Fibroblast of the aortic adventitia (primary cell): ENCODE data around the gene RPS6KB2. TPM values are rescaled to one million over a fixed set of nuclear protein-coding genes. Genes with fewer than 3 reads are reported as not detected.

Experiments used
- DNase-seq: peaks from one replicate; pipeline ENCODE4 v3.0.0-alpha.2; 2010; ENCODE audit warnings: low read depth
- H3K4me3 ChIP-seq: 2 replicates; pipeline ENCODE4 v1.5.1; 2011; ENCODE audit warnings: low read depth, mild to moderate bottlenecking, control low read depth, low read length, moderate library complexity
- total RNA-seq: library from RNA; depleted of rRNA; stranded (reverse); fragments of >200 nt; gene quantifications from 2 replicates; pipeline ENCODE4 v1.2.3, GENCODE V29; 2012; ENCODE audit warnings: low replicate concordance
- TF ChIP-seq, protein P1 (sequence below): IDR thresholded peaks from 2 replicates; pipeline ENCODE4 v1.5.1; 2011; ENCODE audit warnings: mild to moderate bottlenecking, low read length, control low read depth, inconsistent platforms; ENCODE audit not compliant: insufficient read depth

Gene RPS6KB2
- 19.7 and 35.6 TPM in 2 replicates for total RNA-seq

DNA sequence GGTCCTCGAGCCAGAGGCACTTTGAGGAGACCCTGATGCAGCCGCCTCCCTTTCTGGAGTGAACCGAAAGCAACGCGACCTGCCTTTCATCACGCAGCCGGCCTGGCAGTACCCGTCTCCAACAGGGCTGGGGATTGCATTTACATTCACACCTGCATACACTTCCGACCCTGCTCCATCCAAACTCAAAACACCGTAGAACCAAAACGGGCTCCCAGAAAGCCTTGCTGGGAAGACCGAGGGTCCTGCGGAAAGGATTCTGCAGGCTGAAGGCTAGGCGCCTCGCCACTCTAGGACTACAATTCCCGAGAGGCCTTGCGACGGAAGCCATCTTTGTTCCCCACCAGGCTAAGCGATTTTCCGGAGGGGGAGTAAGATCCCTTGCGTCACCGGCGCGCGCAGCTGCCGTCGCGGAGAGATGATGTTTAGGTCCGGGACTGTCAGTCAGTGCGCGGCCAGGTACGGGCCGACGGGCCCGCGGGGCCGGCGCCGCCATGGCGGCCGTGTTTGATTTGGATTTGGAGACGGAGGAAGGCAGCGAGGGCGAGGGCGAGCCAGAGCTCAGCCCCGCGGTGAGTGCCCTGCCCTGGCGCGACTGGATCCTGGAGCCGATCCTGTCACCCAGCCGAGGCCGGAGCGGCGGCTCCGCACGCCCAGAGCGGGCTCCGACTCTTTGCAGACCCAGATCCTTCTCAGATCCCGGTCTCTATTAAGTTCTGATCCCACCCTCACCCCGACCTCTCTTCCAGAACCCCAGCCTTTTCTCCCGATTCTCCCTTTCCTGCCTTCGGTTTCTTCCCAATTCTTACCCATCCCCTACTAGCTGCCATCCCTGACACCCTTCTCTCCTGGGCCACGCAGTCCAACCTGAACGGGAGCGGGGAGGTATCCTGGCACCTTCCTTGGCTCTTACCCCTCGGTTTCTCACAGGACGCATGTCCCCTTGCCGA, at the start of gene RPS6KB2:
TSS of gene RPS6KB2 (plus strand) at position 443 of the 950 bp plus-strand sequence. CDS start at position 495, 52 bp downstream.
- TF ChIP-seq, protein P1, sequence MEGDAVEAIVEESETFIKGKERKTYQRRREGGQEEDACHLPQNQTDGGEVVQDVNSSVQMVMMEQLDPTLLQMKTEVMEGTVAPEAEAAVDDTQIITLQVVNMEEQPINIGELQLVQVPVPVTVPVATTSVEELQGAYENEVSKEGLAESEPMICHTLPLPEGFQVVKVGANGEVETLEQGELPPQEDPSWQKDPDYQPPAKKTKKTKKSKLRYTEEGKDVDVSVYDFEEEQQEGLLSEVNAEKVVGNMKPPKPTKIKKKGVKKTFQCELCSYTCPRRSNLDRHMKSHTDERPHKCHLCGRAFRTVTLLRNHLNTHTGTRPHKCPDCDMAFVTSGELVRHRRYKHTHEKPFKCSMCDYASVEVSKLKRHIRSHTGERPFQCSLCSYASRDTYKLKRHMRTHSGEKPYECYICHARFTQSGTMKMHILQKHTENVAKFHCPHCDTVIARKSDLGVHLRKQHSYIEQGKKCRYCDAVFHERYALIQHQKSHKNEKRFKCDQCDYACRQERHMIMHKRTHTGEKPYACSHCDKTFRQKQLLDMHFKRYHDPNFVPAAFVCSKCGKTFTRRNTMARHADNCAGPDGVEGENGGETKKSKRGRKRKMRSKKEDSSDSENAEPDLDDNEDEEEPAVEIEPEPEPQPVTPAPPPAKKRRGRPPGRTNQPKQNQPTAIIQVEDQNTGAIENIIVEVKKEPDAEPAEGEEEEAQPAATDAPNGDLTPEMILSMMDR, result no peak
- peak within 1 kb of the TSS; percentile 95 for H3K4me3 ChIP-seq
- peak; percentile 97 for DNase-seq

DNA sequence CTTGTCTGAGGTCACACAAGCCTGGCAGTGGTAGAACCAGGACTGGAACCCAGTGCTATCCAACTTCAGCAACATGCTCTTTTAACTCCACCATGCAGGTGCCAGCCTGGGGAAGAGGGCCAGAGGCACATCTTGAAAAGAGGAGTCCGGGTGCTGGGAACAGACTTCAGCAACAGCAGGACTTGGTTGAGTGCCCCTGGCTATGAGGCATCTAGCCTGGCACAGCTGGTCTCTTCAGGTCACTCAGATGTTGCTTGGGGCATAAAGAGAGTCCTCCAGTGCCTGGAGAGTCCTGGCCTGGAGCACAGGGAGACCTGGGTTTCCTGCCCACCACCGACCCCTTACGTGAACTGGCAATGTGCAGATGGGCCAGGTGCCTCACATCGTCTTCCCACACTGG, 49.8 kb upstream of the RPS6KB2 start:
- no peak for DNase-seq
- TF ChIP-seq, protein P1, result no peak
- H3K4me3 ChIP-seq, result no peak overlapping the region

DNA sequence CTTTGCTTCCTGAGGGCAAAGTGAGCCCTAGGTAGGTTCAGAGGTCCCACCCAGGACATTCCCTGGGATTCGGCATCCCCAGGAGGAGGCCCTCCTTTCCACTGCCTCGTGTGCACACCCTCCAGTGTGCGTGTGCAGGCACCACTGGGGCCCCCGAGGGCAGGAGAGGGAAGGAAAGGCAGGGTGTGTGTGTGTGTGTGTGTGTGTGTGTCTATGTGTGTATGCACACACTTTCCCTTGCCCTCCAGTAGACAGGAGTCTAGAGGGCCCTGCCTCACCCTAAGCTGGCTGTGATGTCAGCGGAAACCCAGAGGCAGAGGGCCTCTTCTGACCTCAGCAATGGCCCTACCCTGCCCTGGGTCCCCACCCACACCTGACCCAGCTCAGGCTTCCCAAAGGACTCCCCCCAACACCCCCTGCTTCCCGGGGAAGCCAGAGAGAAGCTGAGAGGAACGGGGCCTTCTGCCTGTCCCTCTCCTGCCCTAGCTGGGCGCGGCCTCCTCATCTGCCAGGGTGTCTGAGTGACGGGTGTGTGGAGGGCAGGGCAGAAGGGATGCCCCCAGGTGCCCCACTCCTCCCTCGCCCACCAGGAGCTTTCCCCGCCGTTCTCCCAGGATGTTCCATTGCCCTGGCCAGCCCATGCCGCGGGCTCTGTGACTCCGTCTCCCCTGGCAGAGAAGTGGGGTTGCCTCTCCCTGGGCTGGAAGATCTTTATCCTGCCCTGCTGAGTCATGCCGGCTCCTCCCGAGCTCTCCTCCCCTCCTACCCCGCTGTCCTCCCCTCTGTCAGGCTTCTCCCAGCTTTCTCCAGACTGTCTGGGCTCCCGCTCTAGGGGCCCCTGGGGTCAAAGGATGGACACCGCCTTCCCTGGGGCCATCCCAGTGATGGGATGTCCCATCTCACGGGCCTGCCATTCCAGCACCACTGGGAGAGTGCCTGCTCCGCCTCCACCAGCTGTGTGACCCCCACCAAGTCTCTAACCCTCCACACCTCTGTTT, 48.9 kb upstream of the RPS6KB2 start:
- H3K4me3 ChIP-seq, result no peak overlapping the region
- peak; percentile 62 for DNase-seq
- TF ChIP-seq, protein P1, result no peak

DNA sequence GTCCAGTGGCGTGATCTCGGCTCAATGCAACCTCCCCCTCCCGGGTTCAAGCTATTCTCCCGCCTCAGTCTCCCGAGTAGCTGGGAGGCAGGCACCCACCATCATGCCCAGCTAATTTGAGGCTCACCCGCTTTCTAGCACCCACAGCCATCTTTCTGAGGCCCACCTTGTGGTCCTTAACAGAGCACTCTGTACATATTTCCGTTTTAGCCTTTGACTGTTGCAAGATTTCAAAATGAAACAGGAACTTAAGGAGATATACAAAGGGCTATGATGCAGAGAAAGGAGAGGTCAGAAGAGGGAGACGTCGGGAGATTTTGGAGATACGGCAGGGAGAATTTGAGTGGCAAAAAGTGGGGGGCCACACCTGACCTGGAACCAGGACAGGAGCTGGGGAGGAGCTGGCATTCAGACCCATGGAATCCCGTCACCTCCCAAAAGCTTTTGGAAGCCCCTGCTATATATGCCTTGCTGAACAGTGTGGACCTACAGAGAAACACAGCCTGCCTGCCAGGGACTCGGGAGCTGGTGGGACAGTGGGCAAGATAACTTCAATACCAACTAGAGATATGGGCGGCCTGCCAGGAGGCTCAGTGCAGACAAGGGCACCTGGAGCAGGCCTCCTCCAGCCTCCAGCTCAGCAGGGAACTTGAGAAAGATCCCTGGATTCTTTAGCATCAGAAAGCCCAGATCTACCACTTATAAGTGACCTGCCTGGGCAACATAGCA, 46.9 kb upstream of the RPS6KB2 start:
- TF ChIP-seq, protein P1, result no peak
- H3K4me3 ChIP-seq, result no peak overlapping the region
- no peak for DNase-seq

DNA sequence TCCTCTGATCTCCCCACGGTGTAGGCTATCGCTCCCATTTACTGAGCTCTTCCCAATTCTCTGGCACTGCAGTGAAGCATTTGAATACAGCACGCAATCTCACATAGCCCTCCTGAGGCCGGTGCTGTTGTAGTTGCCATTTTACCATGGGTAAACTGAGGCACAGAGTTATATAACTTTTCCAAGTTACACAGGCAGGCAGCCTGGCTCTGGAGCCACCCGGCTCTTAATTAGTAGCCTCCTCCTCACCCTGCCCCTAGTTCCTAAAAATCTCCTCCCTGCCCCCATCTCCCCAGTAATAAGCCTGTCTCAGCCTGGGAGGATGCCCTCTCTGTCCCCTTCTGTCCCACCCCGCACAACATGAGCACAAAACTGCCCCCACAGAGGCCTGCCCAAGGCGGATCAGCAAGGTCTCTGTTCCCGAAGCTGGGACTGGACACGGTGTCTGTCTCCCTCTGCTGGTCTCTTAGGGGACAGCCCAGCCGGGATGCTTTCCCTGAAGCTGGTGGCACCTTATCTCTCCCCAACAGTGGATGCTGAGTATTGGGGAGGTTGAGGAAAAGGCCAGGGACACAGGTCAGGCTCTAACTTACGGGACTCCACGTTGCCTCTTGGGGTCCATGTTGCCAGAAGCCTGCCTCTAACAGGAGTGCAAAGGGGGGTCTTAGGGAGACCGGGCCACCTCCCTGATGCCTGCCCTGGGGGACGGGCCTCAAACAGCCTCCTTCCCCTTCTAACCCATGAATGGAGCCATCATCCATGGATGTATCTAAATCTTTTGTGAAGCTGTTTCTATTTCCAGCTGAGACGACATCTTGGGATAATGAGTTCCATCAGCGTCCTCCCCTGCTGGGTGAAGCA, 45.8 kb upstream of the RPS6KB2 start:
- TF ChIP-seq, protein P1, result peak; percentile 100
- no peak overlapping the region for H3K4me3 ChIP-seq
- peak; percentile 84 for DNase-seq
